Measurements from ENCODE around the gene NR3C1.

Gene NR3C1

GRCh38 chr5:143302341-143303045 lies 101.0 kb downstream of the NR3C1 start:
- no peak for DNase-seq

- no peak for DNase-seq
These were observed 105.7 kb downstream of the NR3C1 start for GRCh38 chr5:143297756-143298155.

- DNase-seq = no peak
These were observed 113.4 kb downstream of the NR3C1 start for GRCh38 chr5:143290125-143290524.

GRCh38 chr5:143284521-143284920 lies 119.0 kb downstream of the NR3C1 start:
- no peak for DNase-seq

GRCh38 chr5:143284002-143284401 lies 119.5 kb downstream of the NR3C1 start:
- no peak for DNase-seq

GRCh38 chr5:143281226-143281625 lies 122.3 kb downstream of the NR3C1 start:
- DNase-seq = no peak

- no peak for DNase-seq
These were observed 123.8 kb downstream of the NR3C1 start for GRCh38 chr5:143279698-143280097.

- no peak for DNase-seq
These were observed 126.0 kb downstream of the NR3C1 start for GRCh38 chr5:143277536-143277935.

- no peak for DNase-seq
These were observed 127.7 kb downstream of the NR3C1 start for GRCh38 chr5:143275512-143276363.

GRCh38 chr5:143274952-143275351 lies 128.5 kb downstream of the NR3C1 start:
- DNase-seq = no peak

- no peak for DNase-seq
These were observed 132.1 kb downstream of the NR3C1 start for GRCh38 chr5:143271431-143271830.

GRCh38 chr5:143268388-143268787 lies 135.1 kb downstream of the NR3C1 start:
- DNase-seq = no peak

GRCh38 chr5:143267186-143267585 lies 136.3 kb downstream of the NR3C1 start:
- DNase-seq = no peak

GRCh38 chr5:143265995-143266394 lies 137.5 kb downstream of the NR3C1 start:
- no peak for DNase-seq

- DNase-seq = no peak
These were observed 140.1 kb downstream of the NR3C1 start for GRCh38 chr5:143263272-143263810.

- no peak for DNase-seq
These were observed 140.9 kb downstream of the NR3C1 start for GRCh38 chr5:143262393-143263174.

GRCh38 chr5:143261748-143262392 lies 141.6 kb downstream of the NR3C1 start:
- no peak for DNase-seq

- DNase-seq = no peak
These were observed 144.3 kb downstream of the NR3C1 start for GRCh38 chr5:143259254-143259605.

- no peak for DNase-seq
These were observed 144.8 kb downstream of the NR3C1 start for GRCh38 chr5:143258559-143259253.

GRCh38 chr5:143254819-143255218 lies 148.7 kb downstream of the NR3C1 start:
- no peak for DNase-seq

GRCh38 chr5:143251946-143252345 lies 151.5 kb downstream of the NR3C1 start:
- DNase-seq = no peak

- no peak for DNase-seq
These were observed 152.3 kb downstream of the NR3C1 start for GRCh38 chr5:143251190-143251589.
